GM21619 (cell line): ENCODE data around the gene CXCR1.
A peak's percentile ranks its signal among the peaks of the same experiment; 100 is the strongest.
"Not testable (repeated sequence)": the region's sequence is repeated elsewhere in the genome, so short reads cannot be mapped to it uniquely, and the experiment has no call there.

Experiments used
- ATAC-seq: cut with Tn5 transposase; IDR thresholded peaks from one replicate; pipeline ENCODE4 v1.9.1; 2021; ENCODE audit not compliant: unreplicated experiment

The CXCR1 gene

DNA sequence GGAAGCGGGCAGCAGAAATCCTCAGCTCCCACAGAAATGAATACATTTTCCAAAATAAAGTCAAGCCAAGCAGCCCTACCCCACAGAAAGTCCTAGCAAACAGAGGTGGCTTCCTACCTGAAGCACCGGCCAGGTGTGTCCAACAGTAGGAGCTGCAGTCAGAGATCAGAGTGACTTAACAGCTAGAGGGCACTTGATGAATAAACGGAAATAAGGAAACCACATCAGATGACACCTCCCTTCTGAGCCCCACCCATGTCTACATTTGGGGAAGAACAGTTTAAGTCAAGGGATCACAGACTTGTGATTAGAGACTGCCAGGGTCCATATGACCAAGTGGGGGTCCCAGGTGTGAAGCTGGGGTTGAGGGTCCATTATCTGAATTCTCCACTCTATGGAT is at the start of gene CXCR1:
Gene CXCR1 (minus strand): TSS at position 172 of the 400 bp plus-strand sequence. CDS start 1,751 bp downstream, outside the sequence.
- ATAC-seq = no peak

GRCh38 chr2:218216336-218216673 is 49.5 kb upstream of the CXCR1 start:
- no peak for ATAC-seq

GRCh38 chr2:218214116-218214515 is 47.4 kb upstream of the CXCR1 start:
- ATAC-seq = no peak

- no peak for ATAC-seq
Measured at GRCh38 chr2:218209078-218209477, 42.3 kb upstream of the CXCR1 start.

DNA sequence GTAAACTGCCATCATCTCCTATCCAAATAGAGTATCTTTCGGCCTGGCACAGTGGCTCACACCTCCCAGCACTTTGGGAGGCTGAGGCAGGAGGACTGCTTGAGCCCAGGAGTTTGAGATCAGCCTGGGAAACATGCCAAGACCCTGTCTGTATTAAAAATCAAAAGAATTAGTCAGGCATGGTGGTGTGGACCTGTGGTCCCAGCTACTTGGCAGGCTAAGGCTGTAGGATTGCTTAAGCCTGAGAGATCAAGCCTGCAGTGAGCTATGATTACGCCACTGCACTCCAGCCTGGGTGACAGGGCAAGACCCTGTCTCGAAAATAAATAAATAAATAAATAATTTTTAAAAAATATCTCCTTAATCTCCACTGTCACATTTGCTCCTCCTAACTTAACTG is 35.5 kb upstream of the CXCR1 start:
- ATAC-seq = no peak

DNA sequence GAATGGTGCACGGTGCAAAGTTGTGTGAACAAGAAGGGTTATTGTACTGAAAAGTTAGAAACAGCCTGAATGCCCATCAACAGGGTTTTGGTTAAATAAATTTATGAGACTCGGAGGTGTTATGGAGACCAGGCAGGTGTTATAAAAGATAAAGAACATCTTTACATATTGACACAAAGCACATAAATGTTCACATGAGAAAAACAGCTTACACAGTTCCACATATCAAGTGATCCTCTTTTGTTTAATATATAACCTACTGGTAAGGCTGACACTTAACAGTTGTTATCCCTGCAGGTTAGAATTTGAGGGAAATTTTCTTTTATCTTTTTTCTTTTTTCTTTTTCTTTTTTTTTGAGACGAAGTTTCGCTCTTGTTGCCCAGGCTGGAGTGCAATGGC is 30.2 kb upstream of the CXCR1 start:
- no peak for ATAC-seq

- no peak for ATAC-seq
Measured at GRCh38 chr2:218194880-218195279, 28.1 kb upstream of the CXCR1 start.

DNA sequence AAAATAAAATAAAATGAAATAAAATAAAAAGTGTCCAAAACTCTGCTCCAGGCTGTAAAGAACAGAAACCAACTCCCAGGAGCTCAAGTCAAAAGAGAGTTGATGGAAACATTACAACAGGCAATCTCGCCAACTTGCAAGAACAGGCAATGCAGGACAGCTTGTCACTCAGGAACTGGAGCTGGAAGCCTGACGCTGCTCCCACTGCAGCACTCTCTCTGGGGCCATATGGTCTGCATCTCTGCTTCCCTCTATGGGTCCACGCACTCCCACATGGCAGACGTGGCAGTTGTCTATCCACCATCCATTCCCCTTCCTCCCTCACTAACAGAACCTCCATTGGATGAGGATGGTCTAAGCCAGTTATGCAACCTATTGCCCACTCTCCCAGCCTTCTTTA is 26.9 kb upstream of the CXCR1 start:
- no peak for ATAC-seq

DNA sequence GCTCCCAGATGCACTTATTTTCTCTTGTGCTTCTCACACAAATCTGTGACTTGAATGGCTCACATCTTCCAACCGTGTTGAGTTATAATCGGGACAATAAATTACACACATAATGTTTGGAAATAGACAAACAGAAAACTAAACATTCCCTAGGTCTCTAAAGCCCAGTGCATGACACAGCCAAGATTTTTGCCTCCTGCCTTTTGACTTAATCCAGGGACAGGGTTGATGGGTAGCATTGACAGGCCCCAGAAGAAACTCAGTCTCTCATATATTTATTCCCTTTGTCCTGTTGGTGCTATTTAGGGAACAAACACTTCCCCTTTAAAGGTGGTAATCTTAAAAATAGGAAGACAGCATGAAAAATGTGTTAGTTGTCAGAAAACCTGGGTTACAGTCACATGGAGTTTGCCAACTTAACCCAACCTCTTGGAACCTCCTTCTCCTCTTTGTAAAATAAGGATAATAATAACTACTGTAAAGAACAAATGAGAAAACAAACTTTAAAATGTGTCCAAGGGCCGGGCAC is 26.2 kb upstream of the CXCR1 start:
- no peak for ATAC-seq

DNA sequence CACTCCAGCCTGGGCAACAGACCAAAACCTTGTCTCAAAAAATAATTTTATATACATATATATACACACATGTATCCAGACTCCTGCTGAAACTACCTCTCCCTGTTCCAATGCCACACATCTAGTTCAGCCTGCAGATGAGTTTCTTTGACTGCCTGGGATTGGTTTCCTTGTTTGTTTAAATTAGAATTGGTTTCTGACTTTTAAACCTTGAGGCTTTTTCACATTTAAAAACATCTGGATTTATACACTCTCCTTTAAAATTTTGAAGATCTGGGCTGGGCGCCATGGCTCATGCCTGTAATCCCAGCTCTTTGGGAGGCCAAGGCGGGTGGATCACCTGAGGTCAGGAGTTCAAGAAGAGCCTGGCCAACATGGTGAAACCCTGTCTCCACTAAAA is 21.8 kb upstream of the CXCR1 start:
- no peak for ATAC-seq

- ATAC-seq = no peak
Measured at GRCh38 chr2:218187296-218188015, 20.7 kb upstream of the CXCR1 start.

DNA sequence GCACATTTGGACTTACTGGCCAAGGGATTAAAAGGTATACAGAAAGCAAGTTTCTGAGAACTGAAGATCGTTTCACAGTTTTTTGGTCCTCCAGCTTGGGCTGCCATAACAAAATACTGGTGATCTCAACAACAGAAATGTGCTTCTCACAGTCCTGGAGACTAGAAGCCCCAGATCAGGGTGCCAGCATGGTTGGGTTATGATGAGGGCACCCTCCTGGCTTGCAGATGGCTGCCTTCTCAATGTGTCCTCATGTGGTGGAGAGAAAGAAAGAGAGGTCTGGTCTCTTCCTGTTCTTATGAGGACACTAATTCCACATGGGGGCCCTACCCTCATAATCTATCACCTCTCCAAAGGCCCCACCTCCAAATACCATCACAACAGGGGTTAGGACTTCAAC is 20.1 kb upstream of the CXCR1 start:
- ATAC-seq = no peak

DNA sequence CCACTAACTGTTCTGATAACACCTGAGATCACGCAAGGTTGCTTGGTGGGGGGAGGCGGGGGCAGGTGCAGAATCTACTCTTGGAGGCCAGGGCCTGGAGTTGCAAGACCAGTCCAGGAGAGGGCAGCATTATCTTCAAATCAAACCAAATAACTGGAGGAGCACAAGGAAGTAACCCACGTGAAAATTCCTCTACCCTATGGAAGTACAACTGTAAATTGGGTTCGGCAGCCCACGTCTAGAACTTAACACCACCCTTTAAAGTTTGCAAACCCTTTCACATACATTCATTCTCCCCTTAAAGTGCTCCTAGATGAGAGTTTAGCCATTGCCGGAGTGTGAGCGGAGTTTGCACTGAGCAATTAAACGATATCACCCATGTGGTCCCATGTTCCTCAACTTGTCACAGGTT is 19.6 kb upstream of the CXCR1 start:
- ATAC-seq = peak; percentile 69

GRCh38 chr2:218184331-218184730 is 17.6 kb upstream of the CXCR1 start:
- no peak for ATAC-seq

DNA sequence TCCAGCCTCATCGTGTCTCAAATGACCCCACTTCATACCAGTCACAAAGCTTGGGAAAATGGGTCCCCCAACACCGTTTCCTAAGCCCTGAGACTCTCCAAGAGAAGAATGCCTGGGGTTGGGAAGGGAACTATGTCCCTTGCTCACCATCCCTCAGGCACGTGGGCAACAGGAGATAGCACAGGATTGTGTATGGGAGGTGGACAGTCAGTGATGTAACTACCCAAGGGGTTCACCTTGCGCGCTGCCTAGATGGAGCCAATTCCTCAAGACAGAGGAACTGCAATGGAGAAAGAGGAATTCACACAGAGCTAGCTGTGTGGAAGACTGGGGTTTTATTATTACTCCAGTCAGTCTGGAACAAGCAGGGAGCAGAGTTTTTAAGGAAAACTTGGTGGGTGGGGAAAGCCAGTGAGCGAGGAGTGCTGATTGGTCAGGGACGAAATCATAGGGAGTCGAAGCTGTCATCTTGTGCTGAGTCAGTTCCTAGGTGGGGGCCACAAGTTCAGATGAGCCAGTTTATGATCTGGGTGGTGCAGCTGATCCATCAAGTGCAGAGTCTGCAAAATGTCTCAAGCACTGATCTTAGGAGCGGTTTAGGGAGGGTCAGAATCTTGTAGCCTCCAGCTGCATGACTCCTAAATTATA is 13.8 kb upstream of the CXCR1 start:
- no peak for ATAC-seq

DNA sequence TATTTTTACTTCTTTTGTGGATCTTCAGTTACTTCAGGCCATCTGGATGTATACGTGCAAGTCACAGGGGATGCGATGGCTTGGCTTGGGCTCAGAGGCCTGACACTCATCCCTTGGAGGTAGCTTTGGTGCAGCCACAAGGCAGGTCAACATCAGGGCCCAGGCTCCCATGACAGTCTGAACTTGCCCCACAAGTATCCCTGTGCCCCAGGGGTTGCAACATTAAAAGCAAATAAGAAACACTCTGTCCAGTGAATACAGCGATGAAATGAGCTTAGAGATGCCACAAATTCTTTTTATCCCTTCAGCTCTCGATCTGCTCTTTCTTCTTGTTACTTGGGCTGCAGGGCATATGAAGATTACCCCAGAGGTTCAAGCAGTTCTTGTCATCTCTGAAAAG is 13.0 kb upstream of the CXCR1 start:
- no peak for ATAC-seq

DNA sequence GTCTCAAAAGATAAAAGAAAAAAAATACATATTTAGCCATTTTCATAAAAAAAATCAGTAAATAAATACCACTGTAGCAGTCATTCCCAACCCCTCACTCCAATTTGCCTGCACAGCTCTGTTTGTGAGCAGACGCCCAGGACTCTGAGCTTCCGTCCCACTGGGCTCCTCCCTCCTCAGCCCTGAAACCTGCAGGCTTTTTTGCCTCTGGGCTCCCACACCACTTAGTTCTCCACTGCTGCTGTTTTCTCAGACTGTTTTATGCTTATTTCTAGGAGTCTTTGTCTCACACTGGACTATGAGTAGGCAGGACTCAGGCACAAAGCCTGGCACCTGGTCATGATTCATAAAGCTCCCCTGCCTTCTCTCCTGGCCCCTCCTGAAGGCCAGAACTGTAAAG is 6.1 kb upstream of the CXCR1 start:
- ATAC-seq = no peak

GRCh38 chr2:218171744-218172143 is 5.0 kb upstream of the CXCR1 start:
- not testable (repeated sequence) for ATAC-seq

DNA sequence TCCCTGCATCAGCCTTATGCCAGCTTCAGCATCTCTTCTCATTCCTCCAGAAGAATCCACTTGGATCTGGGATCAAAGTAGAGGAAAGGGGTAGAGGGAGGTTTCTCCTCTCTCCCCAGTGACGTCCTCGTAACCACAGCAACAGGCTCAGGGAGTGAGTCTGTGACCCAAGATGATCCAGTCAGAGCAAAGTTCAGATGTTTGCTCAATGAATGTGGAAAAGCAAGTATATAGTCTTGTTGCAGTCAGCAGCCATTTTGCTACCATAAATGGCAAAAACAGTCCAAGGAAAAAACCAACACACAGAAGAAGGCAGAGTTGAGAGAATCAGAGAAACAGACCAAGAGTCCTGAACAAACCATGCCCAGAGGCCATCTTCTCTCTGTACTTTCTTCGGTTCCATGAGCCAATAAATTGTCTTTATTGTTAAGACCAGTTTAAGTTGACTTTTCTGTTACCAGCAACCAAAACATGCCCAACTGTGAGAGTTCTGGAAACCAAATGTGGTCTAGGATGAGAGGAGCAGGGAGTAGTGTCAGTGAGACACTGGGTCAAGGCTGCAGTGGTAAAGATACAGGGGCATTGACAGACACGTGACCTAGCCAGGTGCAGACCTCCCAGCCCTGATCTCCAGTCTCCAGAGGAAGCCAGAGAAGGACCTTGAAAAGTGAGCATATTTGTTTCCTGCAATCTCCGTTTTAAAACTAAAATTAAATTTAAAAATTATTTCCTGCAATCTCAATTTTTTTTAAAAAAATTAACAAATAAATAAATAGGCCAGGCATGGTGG is 3.2 kb upstream of the CXCR1 start:
- ATAC-seq = no peak

DNA sequence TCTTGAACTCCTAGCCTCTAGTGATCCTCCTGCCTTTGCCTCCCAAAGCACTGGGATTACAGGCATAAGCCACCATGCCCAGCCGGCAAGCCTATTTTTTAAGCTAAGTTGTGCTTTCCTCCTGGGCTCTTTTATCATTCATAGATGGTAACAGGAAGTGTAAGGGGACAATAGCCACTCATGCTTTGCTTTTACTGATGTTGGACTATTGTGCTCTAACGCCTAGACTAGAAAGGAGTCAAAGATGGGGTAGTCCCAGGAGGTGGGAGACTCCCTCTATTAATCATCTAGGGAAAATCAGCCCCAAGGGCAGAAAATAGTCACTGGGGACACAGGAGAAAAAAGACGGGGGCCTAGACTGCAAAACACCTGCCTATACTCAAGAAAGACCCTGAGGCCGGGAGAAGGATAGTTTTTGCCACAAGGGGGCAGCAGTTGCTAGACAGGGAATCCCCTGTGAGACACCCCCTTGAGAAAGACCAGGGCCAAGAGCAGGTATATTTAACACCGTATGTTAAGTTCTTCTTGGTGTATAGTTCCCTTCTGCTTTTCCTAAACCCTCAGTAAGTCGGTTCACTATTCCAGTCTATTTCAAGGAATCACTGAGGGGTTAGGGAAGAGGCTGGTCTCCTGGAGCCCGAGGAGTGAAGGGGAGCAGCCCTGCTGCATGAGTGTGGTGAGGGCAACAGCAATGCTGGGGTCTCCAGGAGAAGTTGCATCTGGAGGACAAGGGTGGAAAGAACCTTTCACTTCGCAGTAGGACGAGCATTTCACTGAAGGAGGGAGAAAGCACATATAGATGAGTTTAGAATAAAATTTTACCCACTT is 2.1 kb upstream of the CXCR1 start:
- no peak for ATAC-seq

DNA sequence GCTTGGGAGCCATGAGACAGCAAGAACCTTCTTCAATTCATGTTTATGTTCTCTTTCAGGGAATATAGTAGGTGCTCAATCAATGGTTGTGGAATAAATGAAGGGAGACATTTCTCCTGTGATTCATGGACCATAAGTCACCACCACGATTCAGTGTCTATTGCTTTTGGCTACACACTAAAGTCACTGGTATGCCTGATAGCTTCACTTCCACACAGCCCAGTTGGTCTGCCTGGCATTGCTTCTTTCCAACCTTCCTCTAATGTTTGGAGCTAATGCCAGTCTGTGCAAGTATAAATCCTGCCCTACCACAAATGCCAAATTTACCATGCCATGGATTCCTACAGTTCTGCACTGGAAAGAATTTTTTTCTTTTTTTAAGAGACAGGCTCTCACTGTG is 1.3 kb upstream of the CXCR1 start:
- ATAC-seq = no peak
